K562 (cell line): ENCODE measurements around the gene HMCN1. TPM values are rescaled to one million over a fixed set of nuclear protein-coding genes. Genes with fewer than 3 reads are reported as not detected.

ENCODE experiments used
- ATAC-seq: fragments of 200-7000 bp; cut with Tn5 transposase; 3 replicates; pipeline ENCODE4 v1.9.1; 2020; ENCODE audit warnings: moderate library complexity
- BruUV-seq: library from RNA; stranded (reverse); fragments of 400-500 nt; replicated peaks from 2 replicates; lab custom pipeline; 2021; lab: Mats Ljungman, UMichigan
- CTCF ChIA-PET: fragments of 300-600 bp; formaldehyde crosslinking; extraction: SDS; loops from one replicate; lab custom pipeline; 2021; ENCODE audit warnings: low intra/inter-chr PET ratio; lab: Yijun Ruan, JAX
- POLR2A ChIA-PET: fragments of 300-600, 350-650 bp; sonication (Branson Sonifier 250); formaldehyde crosslinking; extraction: SDS; loops from one replicate; lab custom pipeline; 2021; ENCODE audit warnings: antibody characterized with exemption, inconsistent platforms; lab: Yijun Ruan, JAX
- DNase-seq, 4 experiments: peaks; one replicate each; pipeline versions ENCODE4 v3.0.0 to v3.0.0-alpha.2; 2011 to 2018; ENCODE audit warnings: low spot score in 3 of 4, mixed read lengths in 3 of 4; ENCODE audit errors: extremely low read depth in 1 of 4
- FAIRE-seq: peaks from 2 replicates; lab custom pipeline; 2011; peaks lifted over from hg19 to GRCh38; lab: Jason Lieb, UNC
- H2AFZ ChIP-seq: 2 replicates; pipeline ENCODE4 v1.6.0; 2011; ENCODE audit warnings: low read depth, low read length, control low read depth, inconsistent platforms
- H3K27ac ChIP-seq: fragments of 200-600 bp; 3 replicates; pipeline ENCODE4 v1.8.0; 2011; ENCODE audit warnings: low read depth, mild to moderate bottlenecking, control low read depth, inconsistent platforms, low read length, moderate library complexity, mixed read lengths; ENCODE audit errors: extremely low read depth
- H3K27me3 ChIP-seq, 2 experiments: fragments of 300-600 bp in 1 of 2; 2 replicates in 1 of 2; 3 replicates in 1 of 2; pipeline versions ENCODE4 v1.6.0 to v1.8.0; 2011; ENCODE audit warnings: inconsistent platforms in 2 of 2, low read length in 2 of 2, mild to moderate bottlenecking in 1 of 2, mixed read lengths in 1 of 2, moderate library complexity in 1 of 2; ENCODE audit not compliant: control insufficient read depth in 2 of 2, insufficient read depth in 2 of 2
- H3K36me3 ChIP-seq: fragments of 300-600 bp; 3 replicates; pipeline ENCODE4 v1.8.0; 2011; ENCODE audit warnings: mild to moderate bottlenecking, low read length, inconsistent platforms; ENCODE audit not compliant: control insufficient read depth, insufficient read depth
- H3K4me1 ChIP-seq, 2 experiments: fragments of 200-600 bp in 1 of 2; replicated peaks in 1 of 2; 2 replicates in 1 of 2; 3 replicates in 1 of 2; pipeline versions ENCODE4 v1.5.1 to v1.8.0; 2011; ENCODE audit warnings: inconsistent platforms in 2 of 2, low read length in 2 of 2, mild to moderate bottlenecking in 1 of 2, mixed read lengths in 1 of 2, moderate library complexity in 1 of 2; ENCODE audit not compliant: control insufficient read depth in 2 of 2, insufficient read depth in 2 of 2
- H3K4me2 ChIP-seq: 2 replicates; pipeline ENCODE4 v1.6.1; 2011; ENCODE audit warnings: low read length, control low read depth, inconsistent platforms, mixed read lengths; ENCODE audit not compliant: insufficient read depth
- H3K4me3 ChIP-seq: fragments of 200-600 bp; sonication (generic), shearing (Covaris generic); 2 replicates; pipeline ENCODE4 v1.5.1; 2016; ENCODE audit warnings: control low read depth, inconsistent platforms
- H3K79me2 ChIP-seq: fragments of 200-600 bp; 3 replicates; pipeline ENCODE4 v1.8.0; 2011; ENCODE audit warnings: low read length, inconsistent platforms; ENCODE audit not compliant: control insufficient read depth, insufficient read depth
- H3K9ac ChIP-seq, 2 experiments: 2 replicates each; pipeline versions ENCODE4 v1.6.0 to v1.6.1; 2011; ENCODE audit warnings: low read depth in 2 of 2, low read length in 2 of 2, control low read depth in 1 of 2, inconsistent platforms in 1 of 2, mild to moderate bottlenecking in 1 of 2, mixed read lengths in 1 of 2; ENCODE audit not compliant: insufficient read depth in 1 of 2
- H3K9me1 ChIP-seq: one replicate; pipeline ENCODE4 v1.6.0; 2011; ENCODE audit warnings: inconsistent platforms, mild to moderate bottlenecking, low read length, moderate library complexity; ENCODE audit not compliant: control insufficient read depth, insufficient read depth
- H3K9me3 ChIP-seq: replicated peaks from 2 replicates; pipeline ENCODE4 v1.5.1; 2011; ENCODE audit warnings: low read depth, low read length, inconsistent platforms; ENCODE audit not compliant: control insufficient read depth, insufficient read depth
- H4K20me1 ChIP-seq: replicated peaks from 2 replicates; pipeline ENCODE4 v1.6.1; 2011; ENCODE audit warnings: low read length, inconsistent platforms, mixed read lengths; ENCODE audit not compliant: control insufficient read depth, insufficient read depth
- DACH1 ChIP-seq: fragments of 450-650 bp; IDR thresholded peaks from 2 replicates; pipeline ENCODE4 v1.6.1; 2018; ENCODE audit not compliant: partially characterized antibody
- GATA2 ChIP-seq: sonication (generic); formaldehyde crosslinking; IDR thresholded peaks from 2 replicates; pipeline ENCODE4 v1.4.0; 2020; ENCODE audit warnings: mild to moderate bottlenecking, missing genetic modification reagents
- KLF6 ChIP-seq: fragments of 250-450 bp; sonication (Bioruptor Pico); IDR thresholded peaks from 2 replicates; pipeline ENCODE4 v1.4.0; 2020; ENCODE audit warnings: mild to moderate bottlenecking, moderate library complexity, borderline replicate concordance
- SAP30 ChIP-seq: fragments of 200-600 bp; sonication (generic); IDR thresholded peaks from 2 replicates; pipeline ENCODE4 v1.6.1; 2012; ENCODE audit warnings: borderline replicate concordance, low read depth, mild to moderate bottlenecking, moderate library complexity, low read length, control low read depth, inconsistent platforms; ENCODE audit not compliant: insufficient read depth, poor library complexity, severe bottlenecking
- SP2 ChIP-seq: IDR thresholded peaks from 2 replicates; pipeline ENCODE4 v1.6.1; 2011; ENCODE audit warnings: mild to moderate bottlenecking, low read depth, low read length, moderate library complexity; ENCODE audit not compliant: poor library complexity, severe bottlenecking; ENCODE audit errors: extremely low read depth
- ZBTB7A ChIP-seq: IDR thresholded peaks from 2 replicates; pipeline ENCODE4 v1.6.1; 2011; ENCODE audit warnings: low read depth, mild to moderate bottlenecking, low read length, moderate library complexity, borderline replicate concordance; ENCODE audit not compliant: control insufficient read depth
- WGBS: fragments of 100-300 bp; shearing (Covaris generic); methylation state at CpG from one replicate; pipeline ENCODE4 v1.1.6; 2016; ENCODE audit warnings: low coverage, mixed read lengths; ENCODE audit not compliant: insufficient coverage; ENCODE audit errors: missing lambda C conversion rate; 5-methylcytosine and 5-hydroxymethylcytosine counted together
- in situ Hi-C: fragments of 300-500 bp; cut with MboI; formaldehyde crosslinking; loops from 4 replicates; pipeline ENCODE4 v1.15.0; 2018; ENCODE audit warnings: inconsistent platforms, mixed read lengths
- intact Hi-C: fragments of 100-400 bp; cut with micrococcal nuclease; formaldehyde crosslinking; loops from 2 replicates; pipeline ENCODE4 v1.14.2; 2022
- polyA plus RNA-seq, 8 experiments: library from polyadenylated mRNA; depleted of rRNA in 4 of 8; stranded (reverse) in 5 of 8; unstranded in 3 of 8; fragments of >200 nt; fragmentation: Nextera tagmentation in 2 of 8; fragmentation: Illumina TruSeq in 1 of 8; extraction: Ambion mirVana in 2 of 8; extraction: Trizol in 1 of 8; gene quantifications; 2 replicates each; pipeline versions ENCODE4 v1.2.1 to v1.2.3, GENCODE V29; 2011 to 2014; ENCODE audit warnings: inconsistent platforms in 1 of 8, missing spikeins in 1 of 8
- total RNA-seq, 7 experiments: library from RNA; depleted of rRNA in 6 of 7; stranded (reverse); fragments of >200 nt in 6 of 7; fragmentation: Illumina TruSeq in 2 of 7; extraction: Trizol in 2 of 7; gene quantifications; 2 replicates each; pipeline versions ENCODE4 v1.2.1 to v1.2.3, GENCODE V29; 2011 to 2021; ENCODE audit warnings: low replicate concordance in 1 of 7
- TF ChIP-seq, protein P1 (sequence below): sonication (generic); formaldehyde crosslinking; IDR thresholded peaks from 2 replicates; pipeline ENCODE4 v1.8.0; 2022; ENCODE audit warnings: missing genetic modification reagents, mild to moderate bottlenecking, borderline replicate concordance
- TF ChIP-seq, protein P2 (sequence below), 3 experiments: fragments of 200-800 bp in 1 of 3; fragments of 250-450 bp in 1 of 3; fragments of 450-650 bp in 1 of 3; sonication (Bioruptor Pico) in 1 of 3; sonication (Bioruptor generic) in 1 of 3; formaldehyde crosslinking in 1 of 3; IDR thresholded peaks; 2 replicates each; pipeline versions ENCODE4 v1.6.1 to v1.8.0; 2016 to 2022; ENCODE audit warnings: mild to moderate bottlenecking in 2 of 3, missing genetic modification characterization in 2 of 3, missing compliant biosample characterization in 1 of 3, moderate library complexity in 1 of 3
- TF ChIP-seq, protein P3 (sequence below): fragments of 450-650 bp; IDR thresholded peaks from 2 replicates; pipeline ENCODE4 v1.6.1; 2016; ENCODE audit warnings: antibody characterized with exemption

Gene HMCN1
- total and polyA plus RNA-seq, 9 of the 15 experiments (the other 6 are each of a cell fraction or from before 2014, with no cell fraction given): 0.07 to 0.36 (median 0.21) TPM

GRCh38 chr1:186082235-186082937, 348.2 kb downstream of the HMCN1 start (continued):
- TF ChIP-seq, protein P1, sequence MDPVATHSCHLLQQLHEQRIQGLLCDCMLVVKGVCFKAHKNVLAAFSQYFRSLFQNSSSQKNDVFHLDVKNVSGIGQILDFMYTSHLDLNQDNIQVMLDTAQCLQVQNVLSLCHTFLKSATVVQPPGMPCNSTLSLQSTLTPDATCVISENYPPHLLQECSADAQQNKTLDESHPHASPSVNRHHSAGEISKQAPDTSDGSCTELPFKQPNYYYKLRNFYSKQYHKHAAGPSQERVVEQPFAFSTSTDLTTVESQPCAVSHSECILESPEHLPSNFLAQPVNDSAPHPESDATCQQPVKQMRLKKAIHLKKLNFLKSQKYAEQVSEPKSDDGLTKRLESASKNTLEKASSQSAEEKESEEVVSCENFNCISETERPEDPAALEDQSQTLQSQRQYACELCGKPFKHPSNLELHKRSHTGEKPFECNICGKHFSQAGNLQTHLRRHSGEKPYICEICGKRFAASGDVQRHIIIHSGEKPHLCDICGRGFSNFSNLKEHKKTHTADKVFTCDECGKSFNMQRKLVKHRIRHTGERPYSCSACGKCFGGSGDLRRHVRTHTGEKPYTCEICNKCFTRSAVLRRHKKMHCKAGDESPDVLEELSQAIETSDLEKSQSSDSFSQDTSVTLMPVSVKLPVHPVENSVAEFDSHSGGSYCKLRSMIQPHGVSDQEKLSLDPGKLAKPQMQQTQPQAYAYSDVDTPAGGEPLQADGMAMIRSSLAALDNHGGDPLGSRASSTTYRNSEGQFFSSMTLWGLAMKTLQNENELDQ (CRISPR knock-in tag): no peak
- TF ChIP-seq ZBTB7A: no peak
- peak; percentile 76; the same call in 1 of the 2 replicates for TF ChIP-seq KLF6 (CRISPR knock-in tag)
- no peak for TF ChIP-seq SP2
- no peak for TF ChIP-seq SAP30
- TF ChIP-seq, all 486 proteins: peak for 151

DNA sequence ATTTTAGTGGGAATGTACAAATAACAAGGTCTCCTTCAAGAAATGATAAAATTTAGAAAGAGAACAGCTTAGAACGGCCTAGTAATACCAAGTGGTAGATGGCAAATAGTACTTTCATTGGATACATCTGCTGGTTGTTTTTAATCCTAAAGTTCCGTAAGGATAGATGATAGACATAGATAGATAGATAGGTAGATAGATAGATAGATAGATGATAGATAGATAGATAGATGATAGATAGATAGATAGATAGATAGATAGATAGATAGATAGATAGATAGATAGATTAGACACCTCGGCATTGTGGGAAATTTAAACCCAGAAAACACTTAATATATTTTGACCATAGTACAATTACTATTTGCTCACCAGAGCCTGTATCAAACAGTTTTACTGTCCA, 352.4 kb downstream of the HMCN1 start:
- ChIA-PET POLR2A (no interaction called here), CTCF (no interaction called here)
- Histone ChIP-seq H3K9me1 (no peaks in the 10 kb centered on the region), H4K20me1 (no peaks in the 10 kb centered on the region), H3K9ac (no peak overlapping the region), H2AFZ (no peak overlapping the region), H3K4me2 (no peak overlapping the region), H3K9me3 (no peaks in the 10 kb centered on the region), H3K4me3 (no peak overlapping the region), H3K27me3 (no peaks in the 10 kb centered on the region), H3K27ac (no peak overlapping the region), H3K36me3 (no peaks in the 10 kb centered on the region), H3K79me2 (no peaks in the 10 kb centered on the region), H3K4me1 (peaks cover 0 to 3% of the 10 kb centered on the region in 2 experiments; a peak in 2 of 5 replicates)
- DNase-seq: no peak
- intact Hi-C loops (no loop called here), in situ Hi-C loops (no loop called here)
- no peak for FAIRE-seq
- TF ChIP-seq GATA2 (CRISPR knock-in tag) (peak; percentile 36), DACH1 (peak; percentile 88)
- TF ChIP-seq, protein P2, sequence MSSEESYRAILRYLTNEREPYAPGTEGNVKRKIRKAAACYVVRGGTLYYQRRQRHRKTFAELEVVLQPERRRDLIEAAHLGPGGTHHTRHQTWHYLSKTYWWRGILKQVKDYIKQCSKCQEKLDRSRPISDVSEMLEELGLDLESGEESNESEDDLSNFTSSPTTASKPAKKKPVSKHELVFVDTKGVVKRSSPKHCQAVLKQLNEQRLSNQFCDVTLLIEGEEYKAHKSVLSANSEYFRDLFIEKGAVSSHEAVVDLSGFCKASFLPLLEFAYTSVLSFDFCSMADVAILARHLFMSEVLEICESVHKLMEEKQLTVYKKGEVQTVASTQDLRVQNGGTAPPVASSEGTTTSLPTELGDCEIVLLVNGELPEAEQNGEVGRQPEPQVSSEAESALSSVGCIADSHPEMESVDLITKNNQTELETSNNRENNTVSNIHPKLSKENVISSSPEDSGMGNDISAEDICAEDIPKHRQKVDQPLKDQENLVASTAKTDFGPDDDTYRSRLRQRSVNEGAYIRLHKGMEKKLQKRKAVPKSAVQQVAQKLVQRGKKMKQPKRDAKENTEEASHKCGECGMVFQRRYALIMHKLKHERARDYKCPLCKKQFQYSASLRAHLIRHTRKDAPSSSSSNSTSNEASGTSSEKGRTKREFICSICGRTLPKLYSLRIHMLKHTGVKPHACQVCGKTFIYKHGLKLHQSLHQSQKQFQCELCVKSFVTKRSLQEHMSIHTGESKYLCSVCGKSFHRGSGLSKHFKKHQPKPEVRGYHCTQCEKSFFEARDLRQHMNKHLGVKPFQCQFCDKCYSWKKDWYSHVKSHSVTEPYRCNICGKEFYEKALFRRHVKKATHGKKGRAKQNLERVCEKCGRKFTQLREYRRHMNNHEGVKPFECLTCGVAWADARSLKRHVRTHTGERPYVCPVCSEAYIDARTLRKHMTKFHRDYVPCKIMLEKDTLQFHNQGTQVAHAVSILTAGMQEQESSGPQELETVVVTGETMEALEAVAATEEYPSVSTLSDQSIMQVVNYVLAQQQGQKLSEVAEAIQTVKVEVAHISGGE (CRISPR knock-in tag; IDR thresholded peaks at IDR 0.05): no peak
- TF ChIP-seq, protein P3, sequence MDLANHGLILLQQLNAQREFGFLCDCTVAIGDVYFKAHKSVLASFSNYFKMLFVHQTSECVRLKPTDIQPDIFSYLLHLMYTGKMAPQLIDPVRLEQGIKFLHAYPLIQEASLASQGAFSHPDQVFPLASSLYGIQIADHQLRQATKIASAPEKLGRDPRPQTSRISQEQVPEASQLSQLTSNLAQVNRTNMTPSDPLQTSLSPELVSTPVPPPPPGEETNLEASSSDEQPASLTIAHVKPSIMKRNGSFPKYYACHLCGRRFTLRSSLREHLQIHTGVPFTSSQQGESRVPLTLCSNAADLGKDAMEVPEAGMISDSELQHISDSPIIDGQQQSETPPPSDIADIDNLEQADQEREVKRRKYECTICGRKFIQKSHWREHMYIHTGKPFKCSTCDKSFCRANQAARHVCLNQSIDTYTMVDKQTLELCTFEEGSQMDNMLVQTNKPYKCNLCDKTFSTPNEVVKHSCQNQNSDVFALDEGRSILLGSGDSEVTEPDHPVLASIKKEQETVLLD: peak; percentile 65; the same call in 1 of the 2 replicates
- no peak for ATAC-seq
- WGBS: 65% methylated on average over 3 of the region's 3 CpGs
- no TSS peak for BruUV-seq
